Liver (tissue), 9 donors: ENCODE measurements around the gene CARD11. TPM values are rescaled to one million over a fixed set of nuclear protein-coding genes. Genes with fewer than 3 reads are reported as not detected.

ENCODE experiments used
- DNase-seq: peaks from one replicate; pipeline ENCODE4 v3.0.0-alpha.2; 2017; ENCODE audit warnings: low spot score
- H3K27ac ChIP-seq, 2 donors: one replicate each; pipeline ENCODE4 v1.7.0; 2013; ENCODE audit warnings: inconsistent platforms in 2 of 2, low read length in 2 of 2, control low read depth in 1 of 2, low read depth in 1 of 2, mild to moderate bottlenecking in 1 of 2
- H3K27me3 ChIP-seq, 4 donors: one replicate each; pipeline versions ENCODE4 v1.6.1 to v1.7.0; 2013; ENCODE audit warnings: low read length in 3 of 4, inconsistent platforms in 1 of 4, mild to moderate bottlenecking in 1 of 4, moderate library complexity in 1 of 4; ENCODE audit not compliant: control insufficient read depth in 4 of 4, insufficient read depth in 4 of 4
- H3K36me3 ChIP-seq, 4 donors: one replicate each; pipeline versions ENCODE4 v1.6.1 to v1.7.0; 2013; ENCODE audit warnings: low read length in 3 of 4, mild to moderate bottlenecking in 3 of 4, low read depth in 1 of 4, moderate library complexity in 1 of 4; ENCODE audit not compliant: control insufficient read depth in 4 of 4, insufficient read depth in 3 of 4
- H3K4me1 ChIP-seq, 4 donors: one replicate each; pipeline versions ENCODE4 v1.6.1 to v1.7.0; 2013; ENCODE audit warnings: low read length in 3 of 4, mild to moderate bottlenecking in 3 of 4, moderate library complexity in 1 of 4; ENCODE audit not compliant: control insufficient read depth in 4 of 4, insufficient read depth in 4 of 4
- H3K4me3 ChIP-seq, 3 donors: one replicate each; pipeline versions ENCODE4 v1.6.1 to v1.7.0; 2013; ENCODE audit warnings: low read length in 3 of 3, control low read depth in 1 of 3, low read depth in 1 of 3, mild to moderate bottlenecking in 1 of 3
- H3K9ac ChIP-seq, 2 donors: one replicate each; pipeline ENCODE4 v1.7.0; 2013; ENCODE audit warnings: low read length in 2 of 2, mild to moderate bottlenecking in 2 of 2, moderate library complexity in 2 of 2, control low read depth in 1 of 2, low read depth in 1 of 2
- H3K9me3 ChIP-seq, 4 donors: one replicate each; pipeline versions ENCODE4 v1.6.1 to v1.7.0; 2013; ENCODE audit warnings: low read length in 3 of 4; ENCODE audit not compliant: control insufficient read depth in 4 of 4
- ATF3 ChIP-seq: IDR thresholded peaks from 2 replicates; pipeline ENCODE4 v1.6.1; 2016; ENCODE audit warnings: antibody characterized with exemption
- EGR1 ChIP-seq, 2 donors: IDR thresholded peaks; 2 replicates each; pipeline ENCODE4 v1.6.1; 2016 to 2018; ENCODE audit warnings: antibody characterized with exemption in 2 of 2, low read depth in 2 of 2
- FOXA1 ChIP-seq: IDR thresholded peaks from 2 replicates; pipeline ENCODE4 v1.6.1; 2016; ENCODE audit warnings: antibody characterized with exemption
- FOXA2 ChIP-seq: IDR thresholded peaks from 2 replicates; pipeline ENCODE4 v1.6.1; 2016; ENCODE audit warnings: antibody characterized with exemption
- GABPA ChIP-seq, 2 donors: IDR thresholded peaks in 1 of 2; conservative IDR thresholded peaks in 1 of 2; 2 replicates each; pipeline ENCODE4 v1.6.1; 2016; ENCODE audit warnings: antibody characterized with exemption in 2 of 2, mild to moderate bottlenecking in 1 of 2, moderate library complexity in 1 of 2
- HNF4A ChIP-seq, 2 donors: conservative IDR thresholded peaks; 2 replicates each; pipeline ENCODE4 v1.6.1; 2016; ENCODE audit warnings: antibody characterized with exemption in 2 of 2, mild to moderate bottlenecking in 2 of 2
- HNF4G ChIP-seq: IDR thresholded peaks from 2 replicates; pipeline ENCODE4 v1.6.1; 2016; ENCODE audit warnings: antibody characterized with exemption
- JUND ChIP-seq, 2 donors: IDR thresholded peaks; 2 replicates each; pipeline ENCODE4 v1.6.1; 2016; ENCODE audit warnings: antibody characterized with exemption in 2 of 2
- MAX ChIP-seq: IDR thresholded peaks from 2 replicates; pipeline ENCODE4 v1.6.1; 2016; ENCODE audit warnings: antibody characterized with exemption
- NR2F2 ChIP-seq: IDR thresholded peaks from 2 replicates; pipeline ENCODE4 v1.6.1; 2016; ENCODE audit warnings: antibody characterized with exemption
- RAD21 ChIP-seq, 2 donors: IDR thresholded peaks; 2 replicates each; pipeline ENCODE4 v1.6.1; 2016; ENCODE audit warnings: antibody characterized with exemption in 2 of 2, mild to moderate bottlenecking in 2 of 2
- REST ChIP-seq: IDR thresholded peaks from 2 replicates; pipeline ENCODE4 v1.6.1; 2016; ENCODE audit warnings: antibody characterized with exemption, mild to moderate bottlenecking
- RXRA ChIP-seq, 2 donors: IDR thresholded peaks; 2 replicates each; pipeline ENCODE4 v1.6.1; 2017 to 2018; ENCODE audit warnings: antibody characterized with exemption in 2 of 2, mild to moderate bottlenecking in 1 of 2
- SP1 ChIP-seq: IDR thresholded peaks from 2 replicates; pipeline ENCODE4 v1.6.1; 2018; ENCODE audit warnings: antibody characterized with exemption, mild to moderate bottlenecking
- TAF1 ChIP-seq: conservative IDR thresholded peaks from 2 replicates; pipeline ENCODE4 v1.6.1; 2016; ENCODE audit warnings: antibody characterized with exemption, mild to moderate bottlenecking
- YY1 ChIP-seq: IDR thresholded peaks from 2 replicates; pipeline ENCODE4 v1.6.1; 2016; ENCODE audit warnings: antibody characterized with exemption, mild to moderate bottlenecking
- ZBTB33 ChIP-seq: IDR thresholded peaks from 2 replicates; pipeline ENCODE4 v1.6.1; 2016; ENCODE audit warnings: antibody characterized with exemption
- WGBS: extraction: QIAGEN DNeasy Blood & Tissue Kit; methylation state at CpG from one replicate; pipeline ENCODE4 v1.1.7; 2013; 5-methylcytosine and 5-hydroxymethylcytosine counted together
- polyA plus RNA-seq, 2 donors: library from polyadenylated mRNA; stranded (reverse) in 1 of 2; unstranded in 1 of 2; fragments of 200-250 nt in 1 of 2; fragments of >200 nt in 1 of 2; fragmentation: Nextera tagmentation in 1 of 2; extraction: Ambion mirVana in 1 of 2; gene quantifications; one replicate each; pipeline versions ENCODE4 v1.2.1 to v1.2.3, GENCODE V29; 2013 to 2015
- total RNA-seq, 2 donors: library from RNA; depleted of rRNA; stranded (reverse); fragments of >200 nt; gene quantifications; one replicate each; pipeline ENCODE4 v1.2.3, GENCODE V29; 2014
- donor health status: healthy.
- donor health status: healthy.
- donor health status: healthy.
- donor health status: healthy.
- donor health status: healthy.

The CARD11 gene
- total and polyA plus RNA-seq, 4 donors = 0.42 to 1.3 (median 0.83) TPM

- no peaks in the 10 kb centered on the region for H3K36me3 ChIP-seq
- no peak overlapping the region for H3K27ac ChIP-seq
- no peak for DNase-seq
- TF ChIP-seq GABPA (IDR thresholded peaks at IDR 0.05 in 1 of 2, conservative IDR thresholded peaks at IDR 0.05 in 1 of 2) (no peak), RAD21 (IDR thresholded peaks at IDR 0.05) (no peak), RXRA (IDR thresholded peaks at IDR 0.05) (no peak), TAF1 (no peak), SP1 (no peak), ZBTB33 (no peak), ATF3 (no peak), FOXA1 (no peak), JUND (IDR thresholded peaks at IDR 0.05) (no peak), YY1 (no peak), HNF4A (conservative IDR thresholded peaks at IDR 0.05) (no peak), HNF4G (no peak), REST (no peak)
- WGBS = 77% methylated on average over 2 of the region's 2 CpGs
- H3K4me3 ChIP-seq = no peak overlapping the region
- H3K4me1 ChIP-seq = no peaks in the 10 kb centered on the region
- H3K27me3 ChIP-seq = no peaks in the 10 kb centered on the region
- H3K9me3 ChIP-seq = peaks cover 0 to 17% (median 11%) of the 10 kb centered on the region in 4 donors
- H3K9ac ChIP-seq = no peak overlapping the region
Observed at GRCh38 chr7:2962865-2963264, 80.8 kb downstream of the CARD11 start.

GRCh38 chr7:2959828-2960599 lies 83.7 kb downstream of the CARD11 start:
- no peak overlapping the region for H3K9ac ChIP-seq
- no peaks in the 10 kb centered on the region for H3K36me3 ChIP-seq
- H3K9me3 ChIP-seq = no peaks in the 10 kb centered on the region
- H3K4me1 ChIP-seq = no peaks in the 10 kb centered on the region
- no peak for DNase-seq
- H3K27ac ChIP-seq = no peak overlapping the region
- no peak overlapping the region for H3K4me3 ChIP-seq
- no peaks in the 10 kb centered on the region for H3K27me3 ChIP-seq
- 91% methylated on average over 14 of the region's 14 CpGs for WGBS
- TF ChIP-seq SP1 (no peak), FOXA2 (no peak), RAD21 (IDR thresholded peaks at IDR 0.05) (no peak), ATF3 (no peak), NR2F2 (no peak), FOXA1 (no peak), MAX (no peak), RXRA (IDR thresholded peaks at IDR 0.05) (no peak), ZBTB33 (no peak), JUND (IDR thresholded peaks at IDR 0.05) (no peak), EGR1 (IDR thresholded peaks at IDR 0.05; ENCODE audit: low read depth in 2 of 2) (no peak), HNF4G (no peak), TAF1 (no peak), YY1 (no peak), HNF4A (conservative IDR thresholded peaks at IDR 0.05) (no peak), REST (no peak), GABPA (IDR thresholded peaks at IDR 0.05 in 1 of 2, conservative IDR thresholded peaks at IDR 0.05 in 1 of 2) (no peak)
